ENCODE results near the gene ZNF595.

Gene ZNF595

GRCh38 chr4:132483-132882, 79.4 kb downstream of the ZNF595 start:
- TF ChIP-seq, protein P1, sequence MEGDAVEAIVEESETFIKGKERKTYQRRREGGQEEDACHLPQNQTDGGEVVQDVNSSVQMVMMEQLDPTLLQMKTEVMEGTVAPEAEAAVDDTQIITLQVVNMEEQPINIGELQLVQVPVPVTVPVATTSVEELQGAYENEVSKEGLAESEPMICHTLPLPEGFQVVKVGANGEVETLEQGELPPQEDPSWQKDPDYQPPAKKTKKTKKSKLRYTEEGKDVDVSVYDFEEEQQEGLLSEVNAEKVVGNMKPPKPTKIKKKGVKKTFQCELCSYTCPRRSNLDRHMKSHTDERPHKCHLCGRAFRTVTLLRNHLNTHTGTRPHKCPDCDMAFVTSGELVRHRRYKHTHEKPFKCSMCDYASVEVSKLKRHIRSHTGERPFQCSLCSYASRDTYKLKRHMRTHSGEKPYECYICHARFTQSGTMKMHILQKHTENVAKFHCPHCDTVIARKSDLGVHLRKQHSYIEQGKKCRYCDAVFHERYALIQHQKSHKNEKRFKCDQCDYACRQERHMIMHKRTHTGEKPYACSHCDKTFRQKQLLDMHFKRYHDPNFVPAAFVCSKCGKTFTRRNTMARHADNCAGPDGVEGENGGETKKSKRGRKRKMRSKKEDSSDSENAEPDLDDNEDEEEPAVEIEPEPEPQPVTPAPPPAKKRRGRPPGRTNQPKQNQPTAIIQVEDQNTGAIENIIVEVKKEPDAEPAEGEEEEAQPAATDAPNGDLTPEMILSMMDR (IDR thresholded peaks at IDR 0.05; ENCODE audit: low read depth, low read length, missing control alignments), result no peak
- DNase-seq (ENCODE audit: low read depth), result no peak
- in situ Hi-C loops (cut with HindIII; ENCODE audit: low sequenced_read_pairs), result no loop called here
- no peak overlapping the region for H3K4me3 ChIP-seq (ENCODE audit: low read depth, low read length)
